Measurements from ENCODE around the gene CHD2.
"Not testable (repeated sequence)": the region's sequence is repeated elsewhere in the genome, so short reads cannot be mapped to it uniquely, and the experiment has no call there.

Gene CHD2

DNA sequence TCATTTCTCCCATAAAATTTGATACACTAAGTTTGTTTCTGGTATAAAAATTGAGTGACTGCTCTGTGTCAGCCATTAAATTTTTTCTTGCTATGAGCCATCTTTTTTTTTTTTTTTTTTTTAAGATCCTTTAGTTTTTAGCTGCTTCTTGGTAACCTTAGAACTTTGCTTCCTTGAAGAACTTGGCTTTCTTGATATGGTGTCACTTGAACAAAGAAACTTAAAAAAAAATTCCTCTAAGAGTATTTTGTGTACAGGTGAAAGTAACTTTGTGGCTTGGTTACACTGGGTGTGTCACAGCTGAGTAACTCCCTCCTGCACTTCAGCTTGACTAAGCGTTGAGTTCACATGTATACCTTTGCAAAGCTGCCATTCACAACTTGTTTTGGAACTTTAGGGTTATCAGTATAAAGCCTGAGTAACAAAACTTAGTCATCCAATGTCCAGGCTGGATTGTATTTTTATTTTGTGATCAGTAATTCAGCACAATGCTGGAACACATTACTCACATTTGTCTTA, 6.5 kb downstream of the CHD2 start:
- DNase-seq (ENCODE audit: low read depth in 2 of 2) = peak; percentile 45 to 54

DNA sequence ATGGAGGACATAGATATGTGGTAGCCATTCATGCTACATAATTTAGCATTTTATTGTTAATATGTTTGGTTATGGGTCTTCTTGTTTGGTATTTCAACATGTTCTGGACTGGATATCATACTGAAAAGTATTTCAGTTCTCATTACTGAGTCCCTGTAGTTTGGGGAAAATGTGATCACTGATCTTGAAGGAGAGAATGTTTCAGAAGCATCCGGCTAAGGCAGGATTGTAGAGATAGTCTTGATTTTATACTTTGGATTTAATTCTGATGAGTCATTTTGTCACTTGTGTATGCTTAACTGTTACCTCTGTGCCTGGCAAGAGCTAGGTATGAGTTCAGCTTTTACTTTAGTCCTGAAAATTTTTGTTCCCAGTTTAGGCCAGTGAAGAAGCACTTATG, 7.1 kb downstream of the CHD2 start:
- DNase-seq (ENCODE audit: low read depth in 2 of 2) = no peak

DNA sequence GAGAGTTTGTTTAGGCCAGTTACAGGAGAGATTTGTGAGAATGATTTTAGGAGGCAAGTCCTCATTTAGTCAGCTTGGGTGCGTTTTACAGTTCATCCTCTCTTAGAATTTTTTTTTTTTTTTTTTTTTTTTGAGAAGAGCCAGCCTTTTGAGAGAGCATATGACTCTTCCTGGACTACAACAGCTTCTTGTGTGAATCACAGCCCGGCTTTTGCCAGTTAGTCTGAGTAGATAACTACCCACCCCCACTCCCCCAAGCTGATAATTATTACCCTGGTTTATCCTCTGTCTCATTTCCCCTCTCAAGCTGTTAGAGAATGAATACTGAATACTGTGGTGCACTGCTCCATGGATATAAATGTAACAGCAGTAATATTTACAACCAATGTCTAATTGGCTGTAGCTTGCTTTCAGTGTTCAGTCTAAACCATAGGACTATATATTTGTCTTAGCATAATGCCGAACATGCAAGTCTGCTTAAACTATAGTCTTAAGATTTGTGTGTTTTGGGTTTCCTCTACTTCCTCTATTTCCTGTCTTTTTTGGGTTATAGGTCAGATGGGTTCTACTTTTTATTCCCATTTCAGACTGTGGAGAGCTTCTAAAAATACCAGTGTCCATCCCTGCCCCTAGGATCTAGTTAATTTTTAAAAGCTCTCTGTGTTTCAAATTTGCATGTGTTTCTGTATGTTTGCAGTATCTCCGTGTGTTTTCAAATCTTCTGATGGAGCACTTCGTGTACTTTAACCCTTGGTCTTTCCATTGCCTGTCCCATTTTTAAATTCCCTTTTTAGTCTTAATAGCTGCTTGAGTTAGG, 8.0 kb downstream of the CHD2 start:
- peak in 1 of 2 donors; percentile 27 for DNase-seq (ENCODE audit: low read depth in 2 of 2)

DNA sequence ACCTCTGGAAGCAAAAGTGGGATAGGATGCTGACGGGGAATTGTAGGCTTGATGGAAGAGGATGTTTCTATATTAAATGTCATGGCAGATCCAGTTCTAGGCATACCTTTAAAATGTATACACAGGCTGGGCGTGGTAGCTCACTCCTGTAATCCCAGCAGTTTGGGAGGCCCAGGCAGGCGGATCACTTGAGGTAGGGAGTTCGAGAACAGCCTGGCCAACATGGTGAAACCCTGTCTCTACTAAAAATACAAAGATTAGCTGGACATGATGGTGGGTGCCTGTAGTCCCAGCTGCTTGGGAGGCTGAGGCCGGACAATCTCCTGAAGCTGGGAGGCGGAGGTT, 8.6 kb downstream of the CHD2 start:
- DNase-seq (ENCODE audit: low read depth in 2 of 2) = no peak

DNA sequence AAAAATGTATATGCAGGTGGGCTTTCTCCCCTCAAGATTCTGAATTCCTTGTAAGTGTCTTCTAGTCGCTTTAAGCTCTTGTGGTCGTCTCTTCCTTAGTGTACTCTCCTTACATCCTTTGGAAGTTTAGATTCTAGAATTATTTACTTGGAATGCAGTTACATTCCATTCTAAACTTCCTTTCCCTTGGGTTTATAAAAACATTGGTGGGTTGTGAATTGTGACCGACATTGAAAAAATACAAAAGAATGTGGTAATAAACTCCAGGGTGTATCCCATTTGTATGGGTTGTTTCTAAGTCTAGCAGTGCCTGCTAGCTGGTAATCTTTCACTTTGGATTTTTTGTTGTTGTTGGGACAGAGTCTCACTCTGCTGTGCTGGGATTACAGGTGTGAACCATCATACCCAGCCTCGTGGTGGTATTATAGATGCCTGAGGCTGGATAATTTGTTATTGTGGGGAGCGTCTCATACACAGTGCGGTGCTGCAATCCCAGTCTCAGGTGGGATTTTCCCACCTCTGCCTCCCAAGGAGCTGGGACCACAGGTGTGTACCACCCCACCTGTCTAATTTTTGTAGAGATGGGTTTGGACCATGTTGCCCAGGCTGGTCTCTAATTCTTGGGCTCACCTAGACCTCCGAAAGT, 9.1 kb downstream of the CHD2 start:
- DNase-seq (ENCODE audit: low read depth in 2 of 2) = no peak

DNA sequence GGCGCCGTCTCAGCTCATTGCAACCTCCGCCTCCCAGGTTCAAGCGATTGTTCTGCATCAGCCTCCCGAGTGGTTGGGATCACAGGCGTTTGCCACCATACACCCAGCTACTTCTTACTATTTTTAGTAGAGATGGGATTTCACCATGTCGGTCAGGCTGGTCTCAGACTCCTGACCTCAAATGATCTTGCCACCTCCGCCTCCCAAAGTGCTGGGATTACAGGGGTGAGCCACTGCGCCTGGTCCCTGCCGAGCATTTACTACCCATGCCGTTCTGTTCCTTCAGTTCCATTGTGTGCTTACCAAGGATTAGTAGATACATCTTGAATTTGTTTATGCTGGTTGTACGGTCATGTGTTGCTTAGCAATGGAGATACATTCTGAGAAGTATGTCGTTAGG, 10.3 kb downstream of the CHD2 start:
- no peak for DNase-seq (ENCODE audit: low read depth in 2 of 2)

DNA sequence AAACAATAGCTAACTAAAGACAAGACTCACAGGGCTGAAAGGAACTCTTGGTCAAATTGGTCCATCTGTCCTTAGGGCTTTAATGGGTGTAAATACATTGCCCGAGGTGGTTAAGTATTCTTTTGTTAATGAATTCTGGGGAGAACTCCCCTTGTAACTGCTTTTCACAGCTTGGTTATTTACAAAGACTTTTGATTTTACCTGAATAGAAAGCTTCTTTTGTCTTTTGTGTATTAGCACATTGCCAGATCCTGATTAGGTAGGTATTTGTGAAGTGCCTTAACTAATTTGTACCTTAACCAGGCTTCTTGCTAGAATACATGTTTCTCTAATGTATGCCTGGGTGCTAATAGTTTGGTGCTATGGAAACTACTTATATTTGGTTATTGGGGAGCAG, 14.0 kb downstream of the CHD2 start:
- no peak for DNase-seq (ENCODE audit: low read depth in 2 of 2)

DNA sequence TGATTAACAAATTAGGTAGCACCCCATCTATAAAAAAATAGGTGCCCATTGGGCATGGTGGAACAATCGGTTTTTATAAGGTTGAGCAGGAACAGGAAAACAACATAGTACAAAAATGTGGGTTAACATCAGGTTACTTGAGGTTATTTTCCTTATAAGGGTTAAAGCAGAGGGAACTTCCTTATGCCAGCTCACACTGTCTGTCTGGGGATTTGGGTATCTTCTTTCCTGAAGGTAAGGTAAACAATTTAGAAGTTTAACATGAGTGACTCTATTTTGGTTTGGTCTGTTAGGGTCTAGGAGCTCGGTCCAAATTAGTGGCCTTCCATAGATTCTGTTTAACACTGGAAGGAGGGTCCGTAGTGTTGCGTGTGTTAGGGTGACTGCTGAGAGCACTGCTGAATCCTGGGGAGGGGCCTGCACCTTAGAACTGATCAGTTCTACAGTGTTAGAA, 14.7 kb downstream of the CHD2 start:
- DNase-seq (ENCODE audit: low read depth in 2 of 2) = no peak

DNA sequence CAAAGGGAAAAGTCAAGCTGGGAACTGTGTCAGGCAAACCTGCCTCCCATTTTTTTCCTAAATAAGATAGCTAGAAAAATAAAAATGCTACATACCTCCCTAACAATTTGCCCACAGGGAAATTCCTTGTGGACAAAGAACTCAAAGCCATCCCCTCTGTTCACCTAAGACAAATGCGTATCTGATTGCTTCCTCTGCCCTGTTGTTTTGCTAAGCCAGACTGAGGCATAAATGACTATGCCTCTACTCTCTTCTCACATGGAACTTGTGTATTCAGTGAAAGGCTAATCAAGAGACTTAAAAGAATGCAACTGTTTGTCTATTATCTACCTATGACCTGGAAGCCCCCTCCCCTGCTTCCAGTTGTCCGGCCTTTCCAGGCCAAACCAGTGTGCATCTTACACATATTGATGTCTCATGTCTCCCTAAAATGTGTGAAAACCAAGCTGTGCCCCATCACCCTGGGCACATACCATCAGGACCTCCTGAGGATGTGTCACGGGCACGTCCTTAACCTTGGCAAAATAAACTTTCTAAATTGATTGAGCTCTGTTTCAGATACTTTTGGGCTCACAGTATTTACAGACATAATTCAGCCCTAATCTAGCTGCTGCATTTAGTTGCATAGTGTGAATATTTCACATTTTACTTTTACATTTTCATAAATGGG, 15.8 kb downstream of the CHD2 start:
- no peak for DNase-seq (ENCODE audit: low read depth in 2 of 2)

DNA sequence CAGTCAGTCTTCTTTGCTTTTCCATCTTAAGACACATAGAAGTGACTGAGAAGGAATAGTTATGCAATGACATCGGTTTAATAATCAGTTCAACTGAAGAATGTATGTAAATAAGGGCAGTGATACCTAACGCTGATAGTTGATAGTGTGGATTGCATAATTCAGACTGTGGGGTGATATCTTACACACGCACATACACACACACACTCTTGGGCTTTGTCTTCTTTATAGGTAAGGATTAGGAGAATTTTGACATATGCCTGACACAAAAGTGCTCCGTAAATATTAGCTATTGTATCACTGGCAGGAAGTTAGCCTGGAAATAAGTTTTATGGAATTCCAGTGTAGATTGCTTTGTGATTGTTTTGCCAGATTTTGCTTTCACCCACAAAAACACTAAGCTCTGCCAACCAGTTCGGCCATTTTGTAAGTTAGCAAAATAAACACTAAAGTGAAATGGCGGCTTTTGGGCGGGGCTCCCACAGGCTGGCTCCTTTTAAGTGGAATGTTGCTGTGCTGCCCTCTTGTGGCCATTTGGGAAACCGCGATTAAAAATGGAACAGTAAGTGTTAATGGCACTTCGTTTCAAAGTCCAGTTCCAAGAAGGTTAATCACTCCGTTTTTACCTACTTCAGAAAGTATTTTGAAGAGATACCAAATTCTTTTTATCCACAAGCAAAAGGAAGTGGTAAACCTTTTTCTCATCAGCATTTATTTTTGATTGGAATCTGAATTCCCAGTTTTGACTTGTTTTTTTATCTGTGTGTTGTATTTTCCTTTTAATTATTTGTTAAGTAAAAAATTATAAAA, 17.7 kb downstream of the CHD2 start:
- DNase-seq (ENCODE audit: low read depth in 2 of 2) = peak; percentile 82 to 95

DNA sequence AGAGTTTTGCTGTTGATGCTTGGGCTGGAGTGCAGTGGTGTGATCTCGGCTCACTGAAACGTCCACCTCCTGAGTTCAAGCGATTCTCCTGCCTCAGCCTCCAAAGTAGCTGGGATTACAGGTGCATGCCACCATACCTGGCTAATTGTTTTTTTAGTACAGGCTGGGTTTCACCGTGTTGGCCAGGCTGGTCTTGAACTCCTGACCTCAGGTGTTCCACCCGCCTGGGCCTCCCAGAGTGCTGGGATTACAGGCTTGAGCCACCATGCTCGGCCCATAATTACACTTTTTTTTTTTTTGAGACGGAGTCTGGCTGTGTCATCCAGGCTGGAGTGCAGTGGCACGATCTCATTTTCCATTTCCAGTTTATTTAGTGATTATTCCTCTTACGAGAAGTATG, 18.8 kb downstream of the CHD2 start:
- not testable (repeated sequence) for DNase-seq (ENCODE audit: low read depth in 2 of 2)

DNA sequence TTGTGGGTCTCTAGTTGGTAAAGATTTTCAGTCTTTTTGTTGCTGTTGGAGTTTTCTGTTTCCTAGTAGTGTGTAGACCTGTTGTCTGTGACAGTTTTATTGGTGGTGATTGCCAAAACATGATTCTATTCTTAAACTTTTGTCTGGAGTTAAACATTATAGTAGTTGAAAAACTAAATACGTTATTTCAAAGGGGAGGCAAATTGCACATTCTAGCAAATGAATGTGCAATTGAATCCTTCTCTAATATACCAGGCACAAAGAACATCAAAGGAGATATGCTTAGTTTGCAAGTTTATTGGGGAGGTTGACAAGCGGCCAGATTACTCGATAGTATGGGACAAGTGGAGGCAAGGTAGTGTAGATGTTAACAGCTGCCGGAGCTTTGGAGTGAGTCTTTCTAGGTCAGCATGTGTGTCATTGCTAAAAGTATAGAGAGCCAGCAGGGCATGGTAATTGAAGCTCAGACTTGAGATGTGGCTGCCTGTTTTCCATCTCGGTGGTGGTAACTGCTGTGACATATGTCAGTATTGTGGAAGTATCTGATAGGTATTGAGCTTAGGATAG, 20.6 kb downstream of the CHD2 start:
- no peak for DNase-seq (ENCODE audit: low read depth in 2 of 2)

DNA sequence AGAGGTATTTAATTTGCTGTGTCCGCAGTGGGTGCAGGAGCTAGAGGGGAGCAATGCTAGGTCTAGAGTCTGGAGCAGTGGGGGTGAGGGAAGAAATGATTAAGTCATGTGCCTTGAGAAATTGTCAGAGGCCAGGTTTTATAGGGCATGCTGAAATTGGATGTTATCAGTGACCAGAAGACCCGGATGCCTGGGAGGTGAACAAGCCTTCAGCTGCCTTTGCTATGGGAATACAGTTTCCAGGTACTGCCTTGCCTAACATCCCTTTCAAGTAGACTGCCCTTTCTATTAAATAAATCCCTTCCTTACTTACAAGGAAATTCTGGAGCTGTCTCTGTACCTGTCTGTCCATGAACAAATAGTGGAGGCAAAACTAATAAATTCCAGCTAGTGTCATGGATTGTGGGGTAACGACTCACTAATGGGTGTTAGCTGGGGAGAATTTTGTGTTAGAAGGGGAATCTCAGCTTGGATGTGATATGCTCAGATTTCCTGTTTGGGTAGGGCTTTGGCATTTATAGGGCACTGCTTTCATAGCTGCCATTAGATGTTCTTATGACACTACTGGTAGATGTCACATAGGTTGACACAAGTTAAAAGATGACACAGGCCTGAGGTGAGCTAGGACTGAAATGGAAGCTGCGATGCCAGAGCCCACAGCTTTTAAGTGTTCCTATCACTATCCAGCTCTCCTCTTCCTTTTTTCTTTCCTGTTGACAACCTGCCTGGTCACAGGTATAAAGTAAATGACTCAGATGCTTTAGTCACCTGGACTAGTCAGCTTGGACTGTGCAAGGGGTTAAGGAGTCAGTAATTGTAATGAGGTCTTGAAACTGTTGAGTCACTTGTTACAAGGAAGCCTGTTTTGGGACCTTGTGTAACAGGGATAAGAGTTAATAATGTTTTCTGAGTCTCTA, 21.3 kb downstream of the CHD2 start:
- no peak for DNase-seq (ENCODE audit: low read depth in 2 of 2)

DNA sequence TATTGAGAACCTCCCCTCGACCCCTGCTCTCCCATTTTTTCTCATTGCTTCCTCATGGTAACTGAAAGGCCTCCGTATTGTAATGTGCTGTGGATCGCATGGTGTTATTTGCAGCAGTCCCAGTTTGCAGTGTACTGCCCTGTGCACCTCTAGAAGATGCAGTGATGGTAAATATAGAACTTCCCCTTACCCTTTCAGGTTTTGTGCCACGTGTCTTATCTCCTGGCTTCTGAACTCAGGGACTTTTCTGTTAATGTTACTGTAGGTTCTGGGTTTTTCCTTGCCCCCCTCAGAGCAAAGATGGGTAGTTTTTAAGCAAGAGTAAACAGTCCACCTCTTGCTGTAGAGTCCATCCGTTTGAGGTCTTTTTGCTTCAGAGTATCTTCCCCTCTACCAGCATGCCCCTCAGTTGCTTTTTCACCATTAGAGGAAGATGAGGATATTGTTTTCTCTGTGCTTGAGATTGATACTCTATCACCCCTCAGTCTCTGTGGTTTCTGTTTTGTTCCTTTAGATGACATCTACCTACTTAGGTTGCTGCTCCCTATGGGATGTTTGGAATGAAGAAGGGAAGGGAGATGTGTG, 22.4 kb downstream of the CHD2 start:
- no peak for DNase-seq (ENCODE audit: low read depth in 2 of 2)

DNA sequence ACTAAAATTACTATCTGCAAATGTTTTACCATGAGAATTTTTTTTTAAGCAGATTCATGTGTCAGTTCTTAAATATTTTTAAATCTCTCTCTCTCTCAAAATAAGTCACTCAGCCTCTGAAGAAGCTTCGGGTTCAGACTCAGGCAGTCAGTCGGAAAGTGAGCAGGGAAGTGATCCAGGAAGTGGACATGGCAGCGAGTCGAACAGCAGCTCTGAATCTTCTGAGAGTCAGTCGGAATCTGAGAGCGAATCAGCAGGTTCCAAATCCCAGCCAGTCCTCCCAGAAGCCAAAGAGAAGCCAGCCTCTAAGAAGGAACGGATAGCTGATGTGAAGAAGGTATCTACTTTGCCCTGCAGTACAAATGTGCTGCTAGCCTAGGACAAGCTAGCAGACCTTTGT, 24.1 kb downstream of the CHD2 start:
- DNase-seq (ENCODE audit: low read depth in 2 of 2) = no peak

DNA sequence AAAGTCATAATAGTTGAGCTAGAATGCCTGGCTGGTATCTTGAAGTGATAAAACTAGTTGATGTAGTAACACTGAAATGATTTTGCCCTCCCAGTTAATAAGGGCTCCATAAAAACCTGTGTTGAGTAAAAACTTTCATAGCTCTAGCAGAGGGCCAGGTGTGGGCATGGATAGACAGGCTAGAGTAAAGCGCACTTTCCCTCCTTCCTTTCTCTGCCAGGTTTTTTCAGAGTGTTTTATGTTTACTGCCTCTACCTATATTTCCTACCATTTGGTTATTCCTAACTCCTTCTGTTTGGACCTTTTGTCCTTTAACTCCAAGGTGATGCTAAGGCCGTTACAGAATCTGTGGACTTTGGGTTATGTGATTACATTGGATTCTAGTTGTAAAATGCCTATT, 25.3 kb downstream of the CHD2 start:
- DNase-seq (ENCODE audit: low read depth in 2 of 2) = no peak

DNA sequence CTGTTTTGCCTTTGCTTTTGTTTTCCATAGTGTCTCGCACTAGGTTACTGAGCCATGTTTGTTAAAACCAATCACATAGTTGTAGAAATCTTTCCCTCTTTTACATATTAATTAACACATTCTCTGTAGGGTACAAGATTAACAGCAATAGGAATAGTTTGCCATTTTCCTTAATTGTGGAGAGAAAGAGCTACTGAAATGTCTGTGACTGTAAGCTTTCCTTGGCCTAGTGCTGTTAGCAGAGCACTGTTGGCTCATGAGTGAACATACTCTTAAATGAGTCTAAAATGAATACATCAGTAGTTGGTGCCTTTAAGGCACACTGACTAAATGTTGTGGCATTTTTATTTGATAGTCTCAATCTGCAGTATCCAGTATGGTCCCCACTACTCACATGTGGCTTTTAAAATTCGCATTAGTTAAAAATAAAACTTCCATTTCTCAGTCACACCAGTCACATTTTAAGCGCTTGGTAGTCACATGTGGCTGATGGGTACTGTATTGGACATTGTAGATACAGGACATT, 28.2 kb downstream of the CHD2 start:
- DNase-seq (ENCODE audit: low read depth in 2 of 2) = no peak

DNA sequence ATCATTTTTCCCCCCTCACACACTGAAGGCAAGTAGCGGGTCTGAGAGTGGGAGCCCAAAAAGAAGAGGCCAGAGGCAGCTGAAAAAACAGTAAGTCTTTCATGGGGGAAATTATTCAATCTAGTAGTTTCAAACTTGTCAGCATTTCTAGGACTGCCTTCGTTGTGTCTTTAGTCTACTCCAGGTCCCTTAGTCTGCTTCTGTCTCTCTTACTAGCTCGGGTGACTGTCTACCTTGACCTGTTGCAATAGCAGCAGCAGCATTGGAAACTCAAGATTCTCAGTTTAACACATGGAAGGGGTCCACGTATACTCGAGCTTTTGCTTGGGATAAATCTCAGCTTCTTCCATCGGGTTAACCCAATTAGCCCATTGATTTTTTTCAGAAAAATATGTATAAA, 28.9 kb downstream of the CHD2 start:
- DNase-seq (ENCODE audit: low read depth in 2 of 2) = no peak

DNA sequence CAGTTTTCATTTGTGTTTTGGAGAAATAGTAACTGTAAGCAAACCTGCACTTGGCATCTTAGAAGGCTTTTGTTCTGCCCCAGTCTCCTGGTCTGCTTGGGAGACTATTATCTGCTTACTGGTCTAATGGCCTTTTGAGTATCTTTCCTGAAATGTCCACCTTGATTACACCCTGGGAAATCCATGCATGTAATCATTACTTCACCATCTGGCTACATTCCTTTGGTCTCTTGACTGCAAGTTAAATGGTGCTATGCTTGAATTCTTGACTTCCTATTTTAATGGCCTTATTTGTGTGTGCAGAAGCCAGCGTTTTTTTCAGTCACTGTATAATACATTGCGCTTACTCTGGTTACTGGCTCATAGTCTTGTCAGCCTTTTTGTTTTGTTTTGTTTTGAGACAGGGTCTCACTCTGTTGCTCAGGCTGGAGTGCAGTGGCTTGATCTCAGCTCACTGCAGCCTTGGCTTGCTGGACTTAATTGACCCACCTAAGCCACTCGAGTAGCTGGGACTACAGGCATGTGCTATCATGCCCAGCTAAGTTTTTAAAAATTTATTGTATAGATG, 30.0 kb downstream of the CHD2 start:
- DNase-seq (ENCODE audit: low read depth in 2 of 2) = no peak

DNA sequence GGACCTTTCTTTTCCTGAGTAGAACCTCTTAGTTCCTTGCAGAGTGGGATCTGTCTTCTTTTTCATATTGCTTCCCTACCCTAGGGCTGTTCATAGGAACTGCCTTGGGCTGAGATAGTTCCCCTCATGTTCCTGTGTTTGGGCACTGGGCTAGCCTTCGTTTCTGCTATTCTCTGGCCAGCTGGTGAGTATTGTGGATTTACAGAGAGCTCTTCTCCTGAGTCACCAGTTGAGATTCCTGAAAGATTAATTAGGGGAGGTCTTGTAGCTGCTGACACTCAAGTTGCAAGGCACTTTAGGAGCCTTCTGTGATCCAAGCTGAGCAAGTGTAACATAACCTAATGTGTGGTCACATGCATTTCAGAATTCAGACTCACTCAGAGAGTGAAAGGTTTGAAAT, 30.7 kb downstream of the CHD2 start:
- DNase-seq (ENCODE audit: low read depth in 2 of 2) = no peak
